ENCODE results near the gene LIN52.

DNA sequence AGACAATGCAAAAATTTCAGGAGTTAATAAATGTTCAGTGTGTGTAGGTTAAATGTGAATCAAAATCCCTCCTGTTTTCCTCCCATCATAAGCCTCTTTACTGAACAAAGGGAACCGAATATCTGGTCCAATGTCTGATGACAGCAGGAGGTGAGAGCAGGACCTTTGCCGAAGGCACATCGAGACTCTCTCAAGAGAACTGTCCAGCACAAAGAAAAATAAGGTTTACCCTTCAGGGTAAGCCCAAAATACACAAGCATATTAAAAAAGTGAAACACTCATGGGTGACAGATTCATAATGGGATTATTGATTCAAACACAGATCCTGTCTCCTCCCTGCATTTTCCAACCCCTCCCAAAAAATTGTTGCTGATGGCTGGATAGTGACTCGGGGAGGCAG, 150.3 kb downstream of the LIN52 start:
- TF ChIP-seq, protein P1, sequence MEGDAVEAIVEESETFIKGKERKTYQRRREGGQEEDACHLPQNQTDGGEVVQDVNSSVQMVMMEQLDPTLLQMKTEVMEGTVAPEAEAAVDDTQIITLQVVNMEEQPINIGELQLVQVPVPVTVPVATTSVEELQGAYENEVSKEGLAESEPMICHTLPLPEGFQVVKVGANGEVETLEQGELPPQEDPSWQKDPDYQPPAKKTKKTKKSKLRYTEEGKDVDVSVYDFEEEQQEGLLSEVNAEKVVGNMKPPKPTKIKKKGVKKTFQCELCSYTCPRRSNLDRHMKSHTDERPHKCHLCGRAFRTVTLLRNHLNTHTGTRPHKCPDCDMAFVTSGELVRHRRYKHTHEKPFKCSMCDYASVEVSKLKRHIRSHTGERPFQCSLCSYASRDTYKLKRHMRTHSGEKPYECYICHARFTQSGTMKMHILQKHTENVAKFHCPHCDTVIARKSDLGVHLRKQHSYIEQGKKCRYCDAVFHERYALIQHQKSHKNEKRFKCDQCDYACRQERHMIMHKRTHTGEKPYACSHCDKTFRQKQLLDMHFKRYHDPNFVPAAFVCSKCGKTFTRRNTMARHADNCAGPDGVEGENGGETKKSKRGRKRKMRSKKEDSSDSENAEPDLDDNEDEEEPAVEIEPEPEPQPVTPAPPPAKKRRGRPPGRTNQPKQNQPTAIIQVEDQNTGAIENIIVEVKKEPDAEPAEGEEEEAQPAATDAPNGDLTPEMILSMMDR (IDR thresholded peaks at IDR 0.05) = no peak
- TF ChIP-seq POLR2AphosphoS5 (IDR thresholded peaks at IDR 0.05) = no peak

Measured in breast epithelium (tissue), 3 donors.